MCF 10A (cell line): Measurements from ENCODE around the gene GJB5. TPM values are rescaled to one million over a fixed set of nuclear protein-coding genes. Genes with fewer than 3 reads are reported as not detected.

Experiments
- BruUV-seq: library from RNA; stranded (reverse); fragments of 400-500 nt; replicated peaks from 2 replicates; lab custom pipeline; 2021; lab: Mats Ljungman, UMichigan
- CTCF ChIA-PET: fragments of 300-600 bp; sonication (Branson Sonifier 250); formaldehyde crosslinking; extraction: SDS; loops from one replicate; lab custom pipeline; 2021; ENCODE audit warnings: antibody characterized with exemption, inconsistent platforms; lab: Yijun Ruan, JAX
- POLR2A ChIA-PET: fragments of 300-600, 350-650 bp; sonication (Branson Sonifier 250); formaldehyde crosslinking; extraction: SDS; loops from one replicate; lab custom pipeline; 2020; ENCODE audit warnings: antibody characterized with exemption, inconsistent platforms; lab: Yijun Ruan, JAX
- DNase-seq: peaks from one replicate; pipeline ENCODE4 v3.0.0-alpha.2; 2018; ENCODE audit not compliant: unreplicated experiment
- H3K27ac Mint-ChIP-seq: one replicate; pipeline ENCODE4 v1.8.0; 2022; ENCODE audit warnings: mild to moderate bottlenecking, low read depth, mixed read lengths; ENCODE audit not compliant: unreplicated experiment
- H3K27me3 Mint-ChIP-seq: one replicate; pipeline ENCODE4 v1.8.0; 2022; ENCODE audit warnings: mixed read lengths; ENCODE audit not compliant: insufficient read depth, unreplicated experiment
- H3K36me3 Mint-ChIP-seq: one replicate; pipeline ENCODE4 v1.8.0; 2022; ENCODE audit warnings: mild to moderate bottlenecking, moderate library complexity, mixed read lengths; ENCODE audit not compliant: insufficient read depth, unreplicated experiment
- H3K4me1 Mint-ChIP-seq: one replicate; pipeline ENCODE4 v1.8.0; 2022; ENCODE audit warnings: mixed read lengths; ENCODE audit not compliant: insufficient read depth, unreplicated experiment
- H3K4me3 Mint-ChIP-seq: one replicate; pipeline ENCODE4 v1.8.0; 2022; ENCODE audit warnings: mild to moderate bottlenecking, moderate library complexity, mixed read lengths; ENCODE audit not compliant: unreplicated experiment
- H3K9me3 Mint-ChIP-seq: one replicate; pipeline ENCODE4 v1.8.0; 2022; ENCODE audit warnings: mixed read lengths; ENCODE audit not compliant: unreplicated experiment
- intact Hi-C: fragments of 100-400 bp; cut with micrococcal nuclease; formaldehyde crosslinking; loops from 2 replicates; pipeline ENCODE4 v1.14.1; 2022
- total RNA-seq: library from RNA; stranded (reverse); gene quantifications from 2 replicates; pipeline ENCODE4 v1.2.3, GENCODE V29; 2022
- TF ChIP-seq, protein P1 (sequence below): fragments of 200-600 bp; IDR thresholded peaks from one replicate; pipeline ENCODE4 v1.8.0; 2022; ENCODE audit warnings: antibody characterized with exemption, mild to moderate bottlenecking; ENCODE audit not compliant: unreplicated experiment

Gene GJB5
- total RNA-seq, 1 experiment from 2014 or later, result 33.2 TPM

DNA sequence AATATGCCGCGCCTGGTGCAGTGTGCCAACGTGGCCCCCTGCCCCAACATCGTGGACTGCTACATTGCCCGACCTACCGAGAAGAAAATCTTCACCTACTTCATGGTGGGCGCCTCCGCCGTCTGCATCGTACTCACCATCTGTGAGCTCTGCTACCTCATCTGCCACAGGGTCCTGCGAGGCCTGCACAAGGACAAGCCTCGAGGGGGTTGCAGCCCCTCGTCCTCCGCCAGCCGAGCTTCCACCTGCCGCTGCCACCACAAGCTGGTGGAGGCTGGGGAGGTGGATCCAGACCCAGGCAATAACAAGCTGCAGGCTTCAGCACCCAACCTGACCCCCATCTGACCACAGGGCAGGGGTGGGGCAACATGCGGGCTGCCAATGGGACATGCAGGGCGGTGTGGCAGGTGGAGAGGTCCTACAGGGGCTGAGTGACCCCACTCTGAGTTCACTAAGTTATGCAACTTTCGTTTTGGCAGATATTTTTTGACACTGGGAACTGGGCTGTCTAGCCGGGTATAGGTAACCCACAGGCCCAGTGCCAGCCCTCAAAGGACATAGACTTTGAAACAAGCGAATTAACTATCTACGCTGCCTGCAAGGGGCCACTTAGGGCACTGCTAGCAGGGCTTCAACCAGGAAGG, 30.5 kb downstream of the GJB5 start:
- no peaks in the 10 kb centered on the region for H3K27me3 Mint-ChIP-seq
- peaks cover 42% of the 10 kb centered on the region for H3K36me3 Mint-ChIP-seq
- H3K4me3 Mint-ChIP-seq, result no peak overlapping the region
- TF ChIP-seq, protein P1, sequence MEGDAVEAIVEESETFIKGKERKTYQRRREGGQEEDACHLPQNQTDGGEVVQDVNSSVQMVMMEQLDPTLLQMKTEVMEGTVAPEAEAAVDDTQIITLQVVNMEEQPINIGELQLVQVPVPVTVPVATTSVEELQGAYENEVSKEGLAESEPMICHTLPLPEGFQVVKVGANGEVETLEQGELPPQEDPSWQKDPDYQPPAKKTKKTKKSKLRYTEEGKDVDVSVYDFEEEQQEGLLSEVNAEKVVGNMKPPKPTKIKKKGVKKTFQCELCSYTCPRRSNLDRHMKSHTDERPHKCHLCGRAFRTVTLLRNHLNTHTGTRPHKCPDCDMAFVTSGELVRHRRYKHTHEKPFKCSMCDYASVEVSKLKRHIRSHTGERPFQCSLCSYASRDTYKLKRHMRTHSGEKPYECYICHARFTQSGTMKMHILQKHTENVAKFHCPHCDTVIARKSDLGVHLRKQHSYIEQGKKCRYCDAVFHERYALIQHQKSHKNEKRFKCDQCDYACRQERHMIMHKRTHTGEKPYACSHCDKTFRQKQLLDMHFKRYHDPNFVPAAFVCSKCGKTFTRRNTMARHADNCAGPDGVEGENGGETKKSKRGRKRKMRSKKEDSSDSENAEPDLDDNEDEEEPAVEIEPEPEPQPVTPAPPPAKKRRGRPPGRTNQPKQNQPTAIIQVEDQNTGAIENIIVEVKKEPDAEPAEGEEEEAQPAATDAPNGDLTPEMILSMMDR, result no peak
- H3K9me3 Mint-ChIP-seq, result no peaks in the 10 kb centered on the region
- peaks cover 35% of the 10 kb centered on the region for H3K4me1 Mint-ChIP-seq
- H3K27ac Mint-ChIP-seq, result no peak overlapping the region
- ChIA-PET POLR2A (interaction anchor here (1.4 kb wide), 1 partner anchor 74 kb away, joined by 10 read pairs; the partner anchor contains the start of gene SMIM12), CTCF (interaction anchor here (0.7 to 2.4 kb wide), 12 partner anchors 9 to 670 kb away, joined by 3 to 15 read pairs (median 4); partner anchors contain the start of gene GJB5)
- DNase-seq, result no peak
- intact Hi-C loops, result no loop called here
- BruUV-seq, result no TSS peak

DNA sequence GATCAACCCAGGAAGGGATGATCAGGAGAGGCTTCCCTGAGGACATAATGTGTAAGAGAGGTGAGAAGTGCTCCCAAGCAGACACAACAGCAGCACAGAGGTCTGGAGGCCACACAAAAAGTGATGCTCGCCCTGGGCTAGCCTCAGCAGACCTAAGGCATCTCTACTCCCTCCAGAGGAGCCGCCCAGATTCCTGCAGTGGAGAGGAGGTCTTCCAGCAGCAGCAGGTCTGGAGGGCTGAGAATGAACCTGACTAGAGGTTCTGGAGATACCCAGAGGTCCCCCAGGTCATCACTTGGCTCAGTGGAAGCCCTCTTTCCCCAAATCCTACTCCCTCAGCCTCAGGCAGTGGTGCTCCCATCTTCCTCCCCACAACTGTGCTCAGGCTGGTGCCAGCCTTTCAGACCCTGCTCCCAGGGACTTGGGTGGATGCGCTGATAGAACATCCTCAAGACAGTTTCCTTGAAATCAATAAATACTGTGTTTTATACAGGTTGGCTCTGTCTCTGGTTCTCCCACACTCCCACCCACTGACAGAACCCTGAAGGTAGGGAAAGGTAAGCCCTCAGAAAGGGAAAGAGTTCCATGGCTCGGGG, 31.1 kb downstream of the GJB5 start:
- DNase-seq, result no peak
- BruUV-seq, result TSS peak; percentile 7
- Mint-ChIP-seq H3K4me3 (no peak overlapping the region), H3K4me1 (peaks cover 32% of the 10 kb centered on the region), H3K9me3 (no peaks in the 10 kb centered on the region), H3K27ac (no peak overlapping the region), H3K36me3 (peaks cover 42% of the 10 kb centered on the region), H3K27me3 (no peaks in the 10 kb centered on the region)
- ChIA-PET POLR2A (interaction anchor here (0.6 to 1.4 kb wide), 4 partner anchors 16 to 80 kb away, joined by 3 to 10 read pairs (median 6); partner anchors contain the start of gene SMIM12), CTCF (interaction anchor here (0.5 to 2.4 kb wide), 24 partner anchors 10 to 1213 kb away, joined by 3 to 15 read pairs (median 4); partner anchors contain the start of gene GJB5)
- TF ChIP-seq, protein P1, result no peak
- intact Hi-C loops, result loop anchor here (1.0 kb wide), 2 partner anchors 66 to 80 kb away; no protein-coding TSS in a partner anchor

DNA sequence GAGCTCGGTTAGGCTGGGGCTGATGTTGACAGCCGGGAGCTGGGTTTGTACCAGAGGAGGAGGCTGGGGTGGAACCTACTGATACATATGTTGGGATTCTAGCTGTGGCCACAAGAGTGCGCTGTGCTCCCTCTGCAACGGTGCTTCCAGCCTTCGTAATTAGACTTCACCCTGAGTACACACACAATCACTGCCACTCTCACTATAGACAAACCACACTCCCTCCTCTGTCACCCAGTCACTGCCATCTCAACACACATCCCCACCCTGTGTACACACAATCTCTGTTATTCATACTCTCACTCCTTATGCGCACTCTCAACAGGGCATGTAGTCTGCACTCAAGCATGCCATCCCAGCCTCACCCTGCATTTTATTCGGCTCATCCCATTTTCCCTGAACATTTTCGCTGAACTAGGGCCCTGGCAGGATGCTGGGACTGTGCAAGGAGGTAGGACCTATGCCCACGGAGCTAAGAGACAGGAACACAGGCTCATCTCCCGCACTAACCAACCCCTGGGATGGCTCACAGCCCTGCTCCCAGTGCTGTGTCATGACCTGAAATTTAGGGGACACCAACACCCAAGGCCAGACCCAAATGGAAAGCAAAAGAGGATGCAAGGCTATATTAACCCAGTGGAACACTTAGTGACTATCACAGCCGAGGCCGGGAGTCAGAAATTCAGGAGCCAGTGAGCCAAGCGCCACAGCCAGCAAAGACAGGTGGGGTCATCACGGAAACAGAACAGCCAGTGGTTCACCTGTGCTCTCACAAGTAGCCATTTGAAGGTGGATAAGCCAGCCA, 31.9 kb downstream of the GJB5 start:
- H3K27me3 Mint-ChIP-seq, result no peaks in the 10 kb centered on the region
- intact Hi-C loops, result loop anchor here (1.0 kb wide), 2 partner anchors 66 to 80 kb away; no protein-coding TSS in a partner anchor
- peak; percentile 68 for DNase-seq
- no TSS peak for BruUV-seq
- H3K27ac Mint-ChIP-seq, result no peak overlapping the region
- H3K4me1 Mint-ChIP-seq, result peaks cover 32% of the 10 kb centered on the region
- CTCF ChIA-PET, result interaction anchor here (0.5 to 2.4 kb wide), 23 partner anchors 11 to 1213 kb away, joined by 3 to 15 read pairs (median 4); no protein-coding TSS in a partner anchor
- TF ChIP-seq, protein P1, result peak; percentile 83
- H3K36me3 Mint-ChIP-seq, result peaks cover 42% of the 10 kb centered on the region
- POLR2A ChIA-PET, result interaction anchor here (0.6 to 1.4 kb wide), 4 partner anchors 16 to 80 kb away, joined by 3 to 10 read pairs (median 6); partner anchors contain the start of gene SMIM12
- no peaks in the 10 kb centered on the region for H3K9me3 Mint-ChIP-seq
- H3K4me3 Mint-ChIP-seq, result no peak overlapping the region
